ENCODE measurements around the gene LYPD6B. TPM values are rescaled to one million over a fixed set of nuclear protein-coding genes. Genes with fewer than 3 reads are reported as not detected.

The LYPD6B gene, protein sequence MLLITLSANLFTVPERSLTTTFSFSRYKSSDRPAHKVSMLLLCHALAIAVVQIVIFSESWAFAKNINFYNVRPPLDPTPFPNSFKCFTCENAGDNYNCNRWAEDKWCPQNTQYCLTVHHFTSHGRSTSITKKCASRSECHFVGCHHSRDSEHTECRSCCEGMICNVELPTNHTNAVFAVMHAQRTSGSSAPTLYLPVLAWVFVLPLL
- total RNA-seq: 6.0 and 7.3 TPM in 2 replicates

GRCh38 chr2:149038442-149039212 lies at the start of gene LYPD6B:
Gene LYPD6B (plus strand): TSS chr2:149038699. CDS start chr2:149130949, 92,250 bp downstream.

Other genes with a start within 250 kb of the LYPD6B start
- gene KIF5C, start 163.5 kb upstream of the LYPD6B start, total RNA-seq: 0.07 TPM in 1 of 2 replicates, not detected in the other